ENCODE data around the gene KRTAP5-6.

GRCh38 chr11:1738380-1738779 lies 41.4 kb downstream of the KRTAP5-6 start:
- TF ChIP-seq CTCF (IDR thresholded peaks at IDR 0.05): no peak
- no peak for TF ChIP-seq POLR2A (IDR thresholded peaks at IDR 0.05)
- no peak for TF ChIP-seq EP300 (IDR thresholded peaks at IDR 0.05)

Data from stomach (tissue), 4 donors.